HK-2 (cell line): ENCODE measurements around the gene LHB.

Source experiments
- DNase-seq: peaks from one replicate; pipeline ENCODE4 v3.0.0-alpha.2; 2018; ENCODE audit not compliant: unreplicated experiment

The LHB gene

DNA sequence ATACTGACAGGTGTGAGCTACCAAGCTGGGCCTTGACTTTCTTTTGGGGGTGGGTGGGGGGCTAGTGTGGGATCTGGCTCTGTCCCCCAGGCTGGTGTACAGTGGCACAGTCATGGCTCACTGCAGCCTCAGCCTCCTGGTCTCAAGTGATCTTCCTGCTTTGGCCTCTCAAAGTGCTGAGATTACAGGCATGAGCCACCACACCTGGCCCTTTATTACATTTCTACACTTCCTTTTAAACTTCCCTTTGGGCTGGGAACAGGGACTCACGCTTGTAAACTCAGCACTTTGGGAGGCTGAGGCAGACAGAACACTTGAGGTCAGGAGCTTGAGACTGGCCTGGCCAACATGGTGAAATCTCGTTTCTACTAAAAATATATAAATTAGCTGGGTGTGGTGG lies 39.8 kb downstream of the LHB start:
- no peak for DNase-seq

GRCh38 chr19:48975947-48976847 lies 40.7 kb downstream of the LHB start:
- no peak for DNase-seq

GRCh38 chr19:48970923-48971395 lies 45.9 kb downstream of the LHB start:
- DNase-seq, result peak; percentile 46

DNA sequence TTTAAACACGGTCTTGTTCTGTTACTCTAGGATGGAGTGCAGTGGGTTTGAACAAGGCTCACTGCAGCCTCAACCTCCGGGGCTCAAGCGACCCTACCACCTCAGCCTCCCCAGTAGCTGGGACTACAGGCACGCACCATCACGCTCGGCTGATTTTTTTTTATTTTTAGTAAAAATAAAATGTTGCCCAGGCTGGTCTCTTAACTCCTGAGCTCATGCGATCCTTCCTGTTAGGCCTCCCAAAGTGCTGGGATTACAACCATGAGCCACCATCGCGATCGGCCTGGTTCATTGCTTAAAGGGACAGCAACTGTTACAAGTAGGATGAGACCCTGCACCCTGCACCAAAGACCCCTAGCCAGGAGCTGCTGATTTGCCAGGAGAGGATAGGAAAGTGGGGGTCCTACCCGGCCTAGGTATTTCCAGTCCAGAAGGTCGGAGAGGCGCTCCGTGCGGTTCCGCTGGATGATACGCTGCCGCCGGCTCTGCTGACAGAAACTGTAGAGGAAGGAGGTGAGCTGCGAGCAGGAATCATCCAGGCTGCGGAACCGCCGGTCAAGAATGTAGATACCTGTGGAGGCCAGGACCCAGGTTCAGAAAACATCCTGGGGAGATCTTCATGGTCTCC lies 46.6 kb downstream of the LHB start:
- no peak for DNase-seq

DNA sequence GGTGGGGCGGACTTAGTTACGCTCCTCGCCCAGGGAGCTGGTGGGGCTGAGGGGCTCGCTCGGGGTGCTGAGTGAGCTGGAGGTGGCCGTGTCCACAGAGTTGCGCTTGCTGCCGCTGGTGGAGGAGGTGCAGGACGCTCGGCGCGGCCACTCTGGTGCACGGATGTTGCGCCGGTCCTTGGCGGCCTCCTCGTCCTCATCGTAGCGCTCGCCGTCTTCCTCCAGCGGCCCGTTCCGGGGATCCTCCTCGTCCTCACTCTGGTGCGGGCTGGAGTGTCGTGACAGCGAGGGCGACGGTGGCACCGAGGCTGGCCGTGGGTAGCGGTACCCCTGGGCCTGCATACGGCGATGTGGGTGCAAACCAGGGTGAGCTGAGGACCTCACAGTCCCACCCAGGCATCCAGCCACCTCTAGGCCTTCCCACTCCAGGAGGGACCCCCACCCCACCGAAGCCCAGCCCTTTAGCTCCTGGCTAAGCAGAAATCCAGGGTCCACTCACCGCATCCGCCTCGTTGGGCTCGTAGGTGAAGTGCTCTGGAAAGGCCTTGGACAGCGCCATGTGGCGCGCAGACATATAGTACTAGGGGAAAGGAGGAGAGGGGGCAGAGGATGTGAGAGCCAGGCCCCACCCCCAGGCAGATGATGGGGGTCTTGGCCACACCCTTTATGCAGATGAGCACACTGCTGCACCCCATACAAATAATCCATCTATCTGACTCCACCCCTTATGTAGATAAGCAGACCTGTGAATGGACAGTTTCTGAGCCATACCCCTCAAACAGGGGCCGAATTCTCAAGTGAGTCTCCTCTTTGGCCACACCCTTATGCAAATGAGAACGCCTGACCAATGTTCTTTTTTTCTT lies 47.4 kb downstream of the LHB start:
- DNase-seq, result no peak

- no peak for DNase-seq
These were observed 48.1 kb downstream of the LHB start for GRCh38 chr19:48968813-48969218.

DNA sequence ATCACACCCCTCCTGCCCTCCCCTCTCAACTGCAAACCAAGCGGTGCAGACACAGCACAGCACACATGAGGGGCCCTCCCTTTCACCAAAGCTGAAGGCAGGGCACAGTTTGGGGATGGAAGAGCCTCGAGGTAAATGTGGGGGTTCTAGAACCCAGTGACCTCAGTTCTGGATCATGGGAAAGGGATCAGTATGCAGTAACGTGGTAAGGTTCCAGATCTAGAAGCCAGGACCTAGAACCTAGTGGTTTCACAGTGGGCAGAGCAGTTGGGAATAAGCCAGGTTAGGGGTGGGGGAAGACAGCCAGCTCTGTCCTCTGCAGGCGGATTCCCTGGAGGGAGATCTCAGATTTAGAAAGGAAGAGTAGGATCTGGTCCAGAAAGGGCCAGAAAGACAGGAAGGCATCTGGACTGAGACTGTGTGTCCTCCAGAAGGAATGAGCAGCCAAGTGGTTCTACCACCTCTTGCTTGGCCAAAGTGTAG lies 48.7 kb downstream of the LHB start:
- DNase-seq, result no peak

GRCh38 chr19:48967346-48968178 lies 49.3 kb downstream of the LHB start:
- peak; percentile 51 for DNase-seq

DNA sequence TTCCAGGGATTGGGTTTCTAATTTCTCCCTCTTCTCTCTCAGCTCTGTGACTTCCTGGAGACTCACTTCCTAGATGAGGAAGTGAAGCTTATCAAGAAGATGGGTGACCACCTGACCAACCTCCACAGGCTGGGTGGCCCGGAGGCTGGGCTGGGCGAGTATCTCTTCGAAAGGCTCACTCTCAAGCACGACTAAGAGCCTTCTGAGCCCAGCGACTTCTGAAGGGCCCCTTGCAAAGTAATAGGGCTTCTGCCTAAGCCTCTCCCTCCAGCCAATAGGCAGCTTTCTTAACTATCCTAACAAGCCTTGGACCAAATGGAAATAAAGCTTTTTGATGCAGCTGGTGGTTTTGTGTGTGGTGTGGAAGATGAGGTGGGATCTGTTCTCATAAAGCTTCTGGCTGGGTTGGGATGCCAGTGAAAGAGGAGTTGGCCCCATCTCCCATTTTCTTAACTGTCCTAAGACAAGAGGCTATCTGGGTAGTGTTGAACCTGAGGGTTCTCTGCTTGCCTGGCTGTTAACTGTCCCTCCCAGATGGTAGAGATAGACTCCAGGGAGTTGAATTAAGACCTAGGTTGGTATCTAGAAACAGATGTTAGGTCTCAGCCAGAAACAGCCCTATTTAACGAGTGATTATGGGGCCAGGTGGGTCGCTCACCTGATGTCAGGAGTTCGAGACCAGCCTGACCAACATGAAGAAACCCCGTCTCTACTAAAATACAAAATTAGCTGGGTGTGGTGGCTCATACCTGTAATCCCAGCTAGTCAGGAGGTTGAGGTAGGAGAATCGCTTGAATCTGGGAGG lies 50.1 kb downstream of the LHB start:
- DNase-seq, result peak; percentile 48
